ENCODE results near the gene INPP5B. TPM values are rescaled to one million over a fixed set of nuclear protein-coding genes. Genes with fewer than 3 reads are reported as not detected.
A peak's percentile ranks its signal among the peaks of the same experiment; 100 is the strongest.
"Not testable (repeated sequence)": the region's sequence is repeated elsewhere in the genome, so short reads cannot be mapped to it uniquely, and the experiment has no call there.

INPP5B gene
- total RNA-seq, 3 donors from 2014 or later: 21.5 to 37.9 (median 28.1) TPM

GRCh38 chr1:37914719-37915475 is 32.0 kb downstream of the INPP5B start:
- peaks cover 11% of the 10 kb centered on the region for H3K9me3 ChIP-seq
- no peaks in the 10 kb centered on the region for H3K4me1 ChIP-seq (ENCODE audit: low read depth)
- intact Hi-C loops (cut with DNase I, micrococcal nuclease): no loop called here
- ATAC-seq (peak; percentile 58), DNase-seq (no peak)
- no peak overlapping the region for H3K4me3 ChIP-seq
- H3K36me3 ChIP-seq (ENCODE audit: low read depth): no peaks in the 10 kb centered on the region
- TF ChIP-seq, protein P1, sequence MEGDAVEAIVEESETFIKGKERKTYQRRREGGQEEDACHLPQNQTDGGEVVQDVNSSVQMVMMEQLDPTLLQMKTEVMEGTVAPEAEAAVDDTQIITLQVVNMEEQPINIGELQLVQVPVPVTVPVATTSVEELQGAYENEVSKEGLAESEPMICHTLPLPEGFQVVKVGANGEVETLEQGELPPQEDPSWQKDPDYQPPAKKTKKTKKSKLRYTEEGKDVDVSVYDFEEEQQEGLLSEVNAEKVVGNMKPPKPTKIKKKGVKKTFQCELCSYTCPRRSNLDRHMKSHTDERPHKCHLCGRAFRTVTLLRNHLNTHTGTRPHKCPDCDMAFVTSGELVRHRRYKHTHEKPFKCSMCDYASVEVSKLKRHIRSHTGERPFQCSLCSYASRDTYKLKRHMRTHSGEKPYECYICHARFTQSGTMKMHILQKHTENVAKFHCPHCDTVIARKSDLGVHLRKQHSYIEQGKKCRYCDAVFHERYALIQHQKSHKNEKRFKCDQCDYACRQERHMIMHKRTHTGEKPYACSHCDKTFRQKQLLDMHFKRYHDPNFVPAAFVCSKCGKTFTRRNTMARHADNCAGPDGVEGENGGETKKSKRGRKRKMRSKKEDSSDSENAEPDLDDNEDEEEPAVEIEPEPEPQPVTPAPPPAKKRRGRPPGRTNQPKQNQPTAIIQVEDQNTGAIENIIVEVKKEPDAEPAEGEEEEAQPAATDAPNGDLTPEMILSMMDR (IDR thresholded peaks at IDR 0.05): no peak

- ATAC-seq: not testable (repeated sequence)
Measured at GRCh38 chr1:37911478-37911877, 35.4 kb downstream of the INPP5B start.

GRCh38 chr1:37910886-37911285 is 36.0 kb downstream of the INPP5B start:
- DNase-seq; H3K36me3 ChIP-seq (ENCODE audit: low read depth); ATAC-seq; intact Hi-C loops (cut with DNase I, micrococcal nuclease); H3K4me3 ChIP-seq; H3K4me1 ChIP-seq (ENCODE audit: low read depth): not testable (repeated sequence)
- peaks cover 15% of the 10 kb centered on the region for H3K9me3 ChIP-seq

More at GRCh38 chr1:37911478-37911877, 35.4 kb downstream of the INPP5B start:
- H3K4me1 ChIP-seq (ENCODE audit: low read depth); intact Hi-C loops (cut with DNase I, micrococcal nuclease); DNase-seq; H3K4me3 ChIP-seq; H3K36me3 ChIP-seq (ENCODE audit: low read depth): not testable (repeated sequence)
- peaks cover 11% of the 10 kb centered on the region for H3K9me3 ChIP-seq

- intact Hi-C loops (cut with DNase I, micrococcal nuclease); ATAC-seq; H3K4me3 ChIP-seq; H3K36me3 ChIP-seq (ENCODE audit: low read depth); H3K4me1 ChIP-seq (ENCODE audit: low read depth); DNase-seq: not testable (repeated sequence)
- peaks cover 17% of the 10 kb centered on the region for H3K9me3 ChIP-seq
Measured at GRCh38 chr1:37908531-37908930, 38.3 kb downstream of the INPP5B start.

DNA sequence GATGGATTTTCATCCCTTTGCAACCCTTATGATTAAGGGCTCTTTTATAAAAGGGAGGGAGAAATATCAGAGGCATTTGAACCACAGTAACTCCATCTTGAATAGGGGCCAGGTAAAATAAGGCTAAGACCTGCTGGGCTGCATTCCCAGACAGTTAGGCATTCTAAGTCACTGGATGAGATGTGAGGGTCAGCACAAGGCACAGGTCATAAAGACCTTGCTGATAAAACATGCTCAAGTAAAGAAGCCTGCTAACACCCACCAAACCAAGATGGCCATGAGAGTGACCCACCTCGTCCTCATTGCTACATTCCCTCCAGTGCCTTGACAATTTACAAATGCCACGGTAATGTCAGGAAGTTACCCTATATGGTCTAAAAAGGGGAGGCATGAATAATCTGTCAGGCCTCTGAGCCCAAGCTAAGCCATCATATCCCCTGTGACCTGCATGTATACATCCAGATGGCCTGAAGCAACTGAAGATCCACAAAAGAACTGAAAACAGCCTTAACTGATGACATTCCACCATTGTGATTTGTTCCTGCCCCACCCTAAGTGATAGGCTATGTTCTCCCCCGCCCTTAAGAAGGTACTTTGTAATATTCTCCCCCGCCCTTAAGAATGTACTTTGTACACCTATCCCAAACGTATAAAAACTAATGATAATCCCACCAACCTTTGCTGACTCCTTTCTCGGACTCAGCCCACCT is 39.3 kb downstream of the INPP5B start:
- H3K36me3 ChIP-seq (ENCODE audit: low read depth); H3K4me3 ChIP-seq; DNase-seq; H3K4me1 ChIP-seq (ENCODE audit: low read depth); ATAC-seq; intact Hi-C loops (cut with DNase I, micrococcal nuclease): not testable (repeated sequence)
- peaks cover 17% of the 10 kb centered on the region for H3K9me3 ChIP-seq

DNA sequence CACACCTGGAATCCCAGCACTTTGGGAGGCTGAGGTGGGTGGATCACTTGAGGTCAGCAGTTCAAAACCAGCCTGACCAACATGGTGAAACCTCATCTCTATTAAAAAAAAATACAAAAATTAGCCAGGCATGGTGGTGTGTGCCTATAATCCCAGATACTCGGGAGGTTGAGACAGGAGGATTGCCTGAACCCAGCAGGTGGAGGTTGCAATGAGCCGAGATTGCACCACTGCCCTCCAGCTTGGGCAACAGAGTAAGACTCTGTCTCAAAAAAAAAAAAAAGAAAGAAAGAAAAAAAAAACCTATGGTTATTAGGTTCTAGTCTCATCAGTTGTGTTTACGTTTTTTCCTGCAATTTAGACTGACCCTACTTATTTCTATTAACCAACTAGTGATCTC is 40.3 kb downstream of the INPP5B start:
- H3K4me3 ChIP-seq; H3K9me3 ChIP-seq; H3K36me3 ChIP-seq (ENCODE audit: low read depth); intact Hi-C loops (cut with DNase I, micrococcal nuclease); ATAC-seq; DNase-seq; H3K4me1 ChIP-seq (ENCODE audit: low read depth): not testable (repeated sequence)

GRCh38 chr1:37905727-37906126 is 41.1 kb downstream of the INPP5B start:
- no peak overlapping the region for H3K4me3 ChIP-seq
- peaks cover 6% of the 10 kb centered on the region for H3K9me3 ChIP-seq
- intact Hi-C loops (cut with DNase I, micrococcal nuclease): no loop called here
- TF ChIP-seq, protein P1 (IDR thresholded peaks at IDR 0.05): no peak
- H3K36me3 ChIP-seq (ENCODE audit: low read depth): no peaks in the 10 kb centered on the region
- ATAC-seq: no peak
- DNase-seq: no peak
- no peaks in the 10 kb centered on the region for H3K4me1 ChIP-seq (ENCODE audit: low read depth)

GRCh38 chr1:37903921-37904320 is 42.9 kb downstream of the INPP5B start:
- ATAC-seq; intact Hi-C loops (cut with DNase I, micrococcal nuclease); H3K9me3 ChIP-seq; H3K36me3 ChIP-seq (ENCODE audit: low read depth); H3K4me1 ChIP-seq (ENCODE audit: low read depth); H3K4me3 ChIP-seq; DNase-seq: not testable (repeated sequence)
